BLaER1 treated with 17β-estradiol and CSF1 and Interleukin-3, amounts not matched to agents 10 nM and 100 nM (cell line): ENCODE data around the gene HSPA1L.
A peak's percentile ranks its signal among the peaks of the same experiment; 100 is the strongest.
"Not testable (repeated sequence)": the region's sequence is repeated elsewhere in the genome, so short reads cannot be mapped to it uniquely, and the experiment has no call there.

Experiments used
- H3K27ac ChIP-seq, 11 experiments: shearing (Covaris generic); formaldehyde crosslinking; 2 replicates each; pipeline ENCODE4 v1.8.1; 2022
- H3K27me3 ChIP-seq, 11 experiments: shearing (Covaris generic); formaldehyde crosslinking; 2 replicates each; pipeline ENCODE4 v1.8.1; 2022
- H3K36me3 ChIP-seq, 11 experiments: shearing (Covaris generic); formaldehyde crosslinking; 2 replicates each; pipeline ENCODE4 v1.8.1; 2022
- H3K4me1 ChIP-seq, 10 experiments: shearing (Covaris generic); formaldehyde crosslinking; 2 replicates each; pipeline ENCODE4 v1.8.1; 2022
- H3K4me2 ChIP-seq, 11 experiments: shearing (Covaris generic); formaldehyde crosslinking; 2 replicates each; pipeline ENCODE4 v1.8.1; 2022
- H3K4me3 ChIP-seq, 10 experiments: shearing (Covaris generic); formaldehyde crosslinking; 2 replicates each; pipeline ENCODE4 v1.8.1; 2022
- H3K9ac ChIP-seq, 11 experiments: shearing (Covaris generic); formaldehyde crosslinking; 2 replicates each; pipeline ENCODE4 v1.8.1; 2022
- H3K9me3 ChIP-seq, 11 experiments: shearing (Covaris generic); formaldehyde crosslinking; replicated peaks in 1 of 11; 2 replicates each; pipeline ENCODE4 v1.8.1; 2022
- H4K20me1 ChIP-seq, 11 experiments: shearing (Covaris generic); formaldehyde crosslinking; 2 replicates each; pipeline ENCODE4 v1.8.1; 2022
- Cebpa-rat ChIP-seq, 11 experiments: shearing (Covaris generic); IDR thresholded peaks; 2 replicates each; pipeline ENCODE4 v1.8.1; 2022

Gene HSPA1L

GRCh38 chr6:31796993-31797385 is 18.1 kb downstream of the HSPA1L start:
- peaks cover 41 to 67% (median 61%) of the 10 kb centered on the region in 10 experiments for H3K4me1 ChIP-seq
- H3K9me3 ChIP-seq: no peaks in the 10 kb centered on the region
- H3K4me3 ChIP-seq: no peak overlapping the region
- peak overlapping the region in 8 of 11 experiments; percentile 99 to 100 (median 99); a peak in 15 of 22 replicates for H3K27ac ChIP-seq
- H3K27me3 ChIP-seq: no peaks in the 10 kb centered on the region
- H4K20me1 ChIP-seq: peaks cover 0 to 12% (median 0%) of the 10 kb centered on the region in 11 experiments; a peak in 2 of 22 replicates
- H3K9ac ChIP-seq: peak overlapping the region in 8 of 11 experiments; percentile 47 to 99 (median 62); a peak in 11 of 22 replicates
- TF ChIP-seq Cebpa-rat (IDR thresholded peaks at IDR 0.05): no peak
- H3K4me2 ChIP-seq: peak overlapping the region in 10 of 11 experiments; percentile 66 to 99 (median 92); a peak in 18 of 22 replicates
- peaks cover 18 to 65% (median 44%) of the 10 kb centered on the region in 11 experiments for H3K36me3 ChIP-seq

- peak within 1 kb of the TSS; percentile 68 to 97 (median 82) for H3K4me3 ChIP-seq
- TF ChIP-seq Cebpa-rat (IDR thresholded peaks at IDR 0.05): no peak
- H3K4me1 ChIP-seq: peaks cover 51 to 78% (median 72%) of the 10 kb centered on the region in 10 experiments
- peaks cover 0 to 18% (median 0%) of the 10 kb centered on the region in 11 experiments; a peak in 3 of 22 replicates for H4K20me1 ChIP-seq
- H3K36me3 ChIP-seq: peaks cover 15 to 65% (median 44%) of the 10 kb centered on the region in 11 experiments; a peak in 21 of 22 replicates
- H3K9me3 ChIP-seq: no peaks in the 10 kb centered on the region
- peak within 1 kb of the TSS; percentile 93 to 100 (median 98) for H3K9ac ChIP-seq
- peak within 1 kb of the TSS; percentile 81 to 99 (median 94) for H3K4me2 ChIP-seq
- no peaks in the 10 kb centered on the region for H3K27me3 ChIP-seq
- H3K27ac ChIP-seq: peak within 1 kb of the TSS; percentile 99 to 100 (median 99)
These were observed 19.3 kb downstream of the HSPA1L start, which contains the start of gene VARS1 for GRCh38 chr6:31795616-31796298. Gene VARS1 (minus strand): TSS chr6:31795752. CDS start chr6:31795217, 535 bp downstream.

GRCh38 chr6:31794866-31795615 is 20.0 kb downstream of the HSPA1L start:
- H3K27me3 ChIP-seq: no peaks in the 10 kb centered on the region
- H3K4me2 ChIP-seq: peak overlapping the region; percentile 81 to 99 (median 94)
- peaks cover 15 to 65% (median 46%) of the 10 kb centered on the region in 11 experiments; a peak in 21 of 22 replicates for H3K36me3 ChIP-seq
- H4K20me1 ChIP-seq: peaks cover 0 to 18% (median 0%) of the 10 kb centered on the region in 11 experiments; a peak in 3 of 22 replicates
- H3K4me3 ChIP-seq: peak overlapping the region; percentile 68 to 97 (median 82)
- H3K9me3 ChIP-seq: no peaks in the 10 kb centered on the region
- peak overlapping the region; percentile 99 to 100 (median 99) for H3K27ac ChIP-seq
- peaks cover 58 to 83% (median 75%) of the 10 kb centered on the region in 10 experiments for H3K4me1 ChIP-seq
- no peak for TF ChIP-seq Cebpa-rat (IDR thresholded peaks at IDR 0.05)
- H3K9ac ChIP-seq: peak overlapping the region; percentile 93 to 100 (median 98)

GRCh38 chr6:31794294-31794865 is 20.7 kb downstream of the HSPA1L start:
- Histone ChIP-seq H3K27me3 (no peaks in the 10 kb centered on the region), H3K9ac (peak overlapping the region; percentile 93 to 100 (median 98)), H4K20me1 (peaks cover 0 to 22% (median 0%) of the 10 kb centered on the region in 11 experiments; a peak in 3 of 22 replicates), H3K9me3 (no peaks in the 10 kb centered on the region), H3K4me2 (peak overlapping the region; percentile 81 to 99 (median 94)), H3K4me3 (peak overlapping the region; percentile 68 to 97 (median 82)), H3K36me3 (peaks cover 15 to 65% (median 47%) of the 10 kb centered on the region in 11 experiments; a peak in 21 of 22 replicates), H3K27ac (peak overlapping the region; percentile 99 to 100 (median 99)), H3K4me1 (peaks cover 64 to 83% (median 75%) of the 10 kb centered on the region in 10 experiments)
- TF ChIP-seq Cebpa-rat (IDR thresholded peaks at IDR 0.05): no peak

- Histone ChIP-seq H3K4me3 (peak overlapping the region; percentile 68 to 97 (median 82); a peak in 19 of 20 replicates), H3K9ac (peak overlapping the region; percentile 93 to 100 (median 98); a peak in 21 of 22 replicates), H3K4me1 (peaks cover 64 to 85% (median 74%) of the 10 kb centered on the region in 10 experiments), H3K36me3 (peaks cover 15 to 65% (median 47%) of the 10 kb centered on the region in 11 experiments; a peak in 21 of 22 replicates), H3K27ac (peak overlapping the region in 9 of 11 experiments; percentile 99 to 100 (median 99); a peak in 15 of 22 replicates), H3K4me2 (peak overlapping the region; percentile 81 to 99 (median 94)), H4K20me1 (peaks cover 0 to 24% (median 0%) of the 10 kb centered on the region in 11 experiments; a peak in 3 of 22 replicates)
- H3K27me3 ChIP-seq, H3K9me3 ChIP-seq: not testable (repeated sequence)
These were observed 21.2 kb downstream of the HSPA1L start for GRCh38 chr6:31793927-31794245.

GRCh38 chr6:31792761-31793171 is 22.3 kb downstream of the HSPA1L start:
- H3K9ac ChIP-seq: peak overlapping the region in 10 of 11 experiments; percentile 32 to 99 (median 77); a peak in 17 of 22 replicates
- H3K27ac ChIP-seq: peak overlapping the region in 6 of 11 experiments; percentile 22 to 54 (median 39); a peak in 7 of 22 replicates
- H3K4me2 ChIP-seq: peak overlapping the region; percentile 27 to 99 (median 92); a peak in 20 of 22 replicates
- H4K20me1 ChIP-seq: peaks cover 0 to 24% (median 0%) of the 10 kb centered on the region in 11 experiments; a peak in 3 of 22 replicates
- H3K36me3 ChIP-seq: peaks cover 15 to 68% (median 56%) of the 10 kb centered on the region in 11 experiments; a peak in 21 of 22 replicates
- H3K27me3 ChIP-seq: no peaks in the 10 kb centered on the region
- peaks cover 53 to 75% (median 66%) of the 10 kb centered on the region in 10 experiments for H3K4me1 ChIP-seq
- H3K4me3 ChIP-seq: peak overlapping the region in 5 of 10 experiments; percentile 76 to 97 (median 87); a peak in 4 of 20 replicates
- no peaks in the 10 kb centered on the region for H3K9me3 ChIP-seq
- no peak for TF ChIP-seq Cebpa-rat (IDR thresholded peaks at IDR 0.05)

- H3K4me2 ChIP-seq: peak overlapping the region in 8 of 11 experiments; percentile 81 to 99 (median 93); a peak in 9 of 22 replicates
These were observed 23.1 kb downstream of the HSPA1L start for GRCh38 chr6:31792090-31792374.

More at GRCh38 chr6:31792090-31792374, 23.1 kb downstream of the HSPA1L start:
- H3K27ac ChIP-seq: peak overlapping the region in 2 of 11 experiments; percentile 8; a peak in 1 of 22 replicates
- no peaks in the 10 kb centered on the region for H3K27me3 ChIP-seq
- peaks cover 15 to 70% (median 59%) of the 10 kb centered on the region in 11 experiments; a peak in 21 of 22 replicates for H3K36me3 ChIP-seq
- H3K4me3 ChIP-seq: no peak overlapping the region
- peaks cover 0 to 24% (median 0%) of the 10 kb centered on the region in 11 experiments; a peak in 3 of 22 replicates for H4K20me1 ChIP-seq
- TF ChIP-seq Cebpa-rat (IDR thresholded peaks at IDR 0.05): no peak
- peak overlapping the region in 6 of 11 experiments; percentile 35 to 99 (median 80); a peak in 7 of 22 replicates for H3K9ac ChIP-seq
- H3K9me3 ChIP-seq: no peaks in the 10 kb centered on the region
- peaks cover 45 to 67% (median 59%) of the 10 kb centered on the region in 10 experiments for H3K4me1 ChIP-seq
